ENCODE measurements around the gene NEU4.

The NEU4 gene

GRCh38 chr2:241835611-241836010 lies 26.6 kb downstream of the NEU4 start:
- no peak for FAIRE-seq

GRCh38 chr2:241836292-241836691 lies 27.3 kb downstream of the NEU4 start:
- no peak for FAIRE-seq

DNA sequence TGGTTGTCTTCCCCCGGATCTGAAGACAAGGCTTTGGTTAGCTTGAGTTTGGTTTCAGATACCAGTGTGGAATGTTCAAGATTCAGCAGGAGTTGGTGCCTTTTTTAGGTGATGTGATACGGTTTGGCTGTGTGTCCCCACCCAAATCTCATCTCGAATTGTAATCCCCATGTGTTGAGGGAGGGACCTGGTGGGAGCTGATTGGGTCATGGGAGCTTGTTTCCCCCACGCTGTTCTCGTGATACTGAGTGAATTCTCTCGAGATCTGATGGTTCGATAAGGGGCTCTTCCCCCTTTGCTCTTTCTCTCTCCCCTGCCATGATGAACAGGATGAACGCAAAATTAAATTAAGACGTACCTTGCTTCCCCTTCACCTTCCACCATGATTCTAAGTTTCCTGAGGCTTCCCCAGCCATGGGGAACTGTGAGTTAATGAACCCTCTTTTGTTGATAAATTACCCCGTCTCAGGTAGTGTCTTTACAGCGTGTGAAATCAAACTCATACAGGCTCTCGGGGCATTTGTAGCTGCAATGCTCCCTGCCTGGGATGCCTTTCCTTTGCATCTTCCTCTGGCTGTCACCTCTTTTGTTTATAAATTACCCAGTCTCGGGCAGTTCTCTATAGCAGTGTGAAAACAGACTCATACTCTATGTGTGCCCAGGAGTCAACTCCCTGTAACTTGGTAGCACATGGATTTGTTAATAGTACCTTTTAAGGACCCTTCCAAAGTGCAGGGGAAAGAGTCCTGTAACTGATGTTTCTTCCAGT lies 28.4 kb downstream of the NEU4 start:
- FAIRE-seq = no peak

- FAIRE-seq = no peak
Measured at GRCh38 chr2:241841181-241842066, 32.4 kb downstream of the NEU4 start.

GRCh38 chr2:241842067-241842415 lies 33.0 kb downstream of the NEU4 start:
- FAIRE-seq = no peak

- FAIRE-seq = no peak
Measured at GRCh38 chr2:241842620-241843211, 33.7 kb downstream of the NEU4 start.

GRCh38 chr2:241843321-241844065 lies 34.5 kb downstream of the NEU4 start:
- no peak for FAIRE-seq

DNA sequence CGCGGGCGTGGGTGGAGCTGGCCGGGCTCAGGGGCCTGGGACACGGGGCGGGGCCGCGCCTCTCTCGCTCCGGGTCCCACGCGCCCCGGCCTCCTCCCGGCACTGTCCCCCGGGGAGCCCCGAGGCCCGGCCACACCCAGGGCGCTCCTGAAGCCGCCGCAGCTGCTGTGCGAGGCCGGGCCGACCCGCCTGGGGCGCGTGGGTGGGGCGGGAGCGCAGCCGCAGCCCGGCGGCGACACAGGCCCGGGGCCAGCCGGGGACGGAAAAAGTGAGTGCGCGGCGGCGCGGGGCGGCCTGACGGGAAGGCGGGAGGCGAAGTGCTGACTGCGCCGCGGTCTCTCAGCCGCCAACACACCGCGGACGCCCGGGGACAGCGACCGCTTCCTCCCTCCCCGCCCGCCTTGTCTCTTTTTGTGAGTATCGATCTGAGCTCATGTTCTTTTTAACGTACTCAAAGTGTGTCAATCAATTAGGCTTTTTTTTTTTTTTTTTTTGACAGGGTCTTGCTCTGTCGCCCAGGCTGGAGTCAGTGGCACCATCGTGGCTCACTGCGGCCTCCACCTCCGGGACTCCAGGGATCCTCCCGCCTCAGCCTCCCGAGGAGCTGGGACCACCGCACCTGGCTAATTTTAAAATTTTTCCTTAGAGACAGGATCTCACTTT lies 35.2 kb downstream of the NEU4 start:
- no peak for FAIRE-seq

DNA sequence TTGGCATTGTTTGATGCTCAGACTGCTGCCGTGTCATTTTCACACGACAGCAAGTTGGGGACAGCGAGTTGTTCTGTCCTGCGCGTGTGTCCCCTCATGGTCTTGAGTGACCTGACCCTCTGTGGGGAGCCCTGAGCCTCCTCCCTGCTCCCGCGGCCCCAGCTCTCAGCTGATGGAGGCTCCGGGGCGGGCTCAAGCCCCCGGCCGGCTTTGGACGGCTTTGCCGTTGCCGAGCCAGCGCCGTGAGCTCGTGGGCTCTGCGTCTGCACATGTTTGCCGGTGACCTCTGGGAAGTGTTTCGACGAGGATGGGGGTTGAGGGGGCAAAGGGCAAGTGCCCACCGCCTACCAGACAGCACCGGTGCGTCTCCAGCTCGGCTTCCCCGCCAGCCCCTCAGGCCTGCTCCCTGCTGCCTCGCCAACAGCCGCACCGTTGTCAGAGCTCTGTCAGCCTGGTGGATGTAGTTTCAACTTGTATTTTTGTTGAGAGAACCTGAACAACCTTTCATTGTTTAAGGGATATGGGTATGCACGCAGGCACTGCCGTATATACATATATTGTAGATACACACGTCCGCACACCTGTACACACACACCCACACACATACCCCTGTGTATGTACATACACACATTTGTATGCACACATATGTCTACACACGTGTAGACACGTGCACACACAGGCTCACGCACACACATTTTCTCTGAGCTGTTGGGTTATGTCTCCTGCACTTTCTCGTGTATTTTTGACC lies 36.0 kb downstream of the NEU4 start:
- FAIRE-seq = no peak

DNA sequence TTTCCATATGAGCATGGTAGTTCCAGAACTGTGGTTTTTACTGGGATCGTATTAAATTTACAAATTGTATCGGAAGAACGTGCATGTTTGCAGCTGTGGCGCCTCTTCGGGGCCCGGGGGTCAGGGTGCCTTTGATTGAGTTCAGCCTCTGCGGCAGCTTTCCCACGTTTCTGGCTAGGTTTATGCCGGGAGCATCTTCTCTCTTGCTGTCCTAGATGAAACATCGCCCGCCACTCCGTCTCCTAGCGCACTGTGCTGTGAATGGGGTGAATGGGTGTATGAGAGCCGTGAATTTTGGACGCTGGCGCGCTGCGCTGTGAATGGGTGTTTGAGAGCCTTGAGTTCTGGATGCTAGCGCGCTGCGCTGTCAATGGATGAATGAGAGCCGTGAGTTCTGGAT lies 37.4 kb downstream of the NEU4 start:
- FAIRE-seq = no peak

DNA sequence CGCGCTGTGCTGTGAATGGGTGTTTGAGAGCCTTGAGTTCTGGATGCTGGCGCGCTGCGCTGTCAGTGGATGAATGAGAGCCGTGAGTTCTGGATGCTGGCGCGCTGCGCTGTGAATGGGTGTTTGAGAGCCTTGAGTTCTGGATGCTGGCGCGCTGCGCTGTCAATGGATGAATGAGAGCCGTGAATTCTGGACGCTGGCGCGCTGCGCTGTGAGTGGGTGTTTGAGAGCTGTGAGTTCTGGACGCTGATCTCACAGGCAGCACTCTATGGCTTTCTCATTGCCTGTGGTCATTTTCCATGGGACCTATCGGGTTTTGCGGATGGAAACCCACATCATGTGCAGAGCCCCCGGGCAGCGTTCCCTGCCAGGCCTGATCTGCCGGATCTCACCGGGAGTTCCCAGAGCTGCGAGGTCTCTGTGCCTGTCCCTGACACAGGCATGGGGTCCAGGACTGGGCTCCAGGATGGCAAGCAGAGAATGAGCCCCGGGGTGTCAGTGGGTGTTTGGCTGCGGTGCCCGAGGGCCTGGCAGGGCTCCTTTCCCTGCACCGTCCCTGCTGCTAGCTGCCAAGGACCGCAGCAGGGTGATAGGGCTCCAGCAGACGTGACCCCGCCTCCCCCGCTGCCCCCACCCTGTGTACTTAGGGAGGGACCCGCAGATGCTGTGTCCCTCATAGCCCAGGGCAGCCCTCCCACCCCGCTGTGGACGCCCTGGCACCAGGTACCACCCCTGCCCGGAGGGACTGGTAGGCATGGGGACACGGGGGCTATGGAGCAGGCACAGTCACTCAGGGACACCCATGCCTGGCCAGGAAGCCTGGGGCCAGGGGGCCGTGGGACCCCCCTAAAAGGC lies 40.0 kb downstream of the NEU4 start:
- no peak for FAIRE-seq

- FAIRE-seq = no peak
Measured at GRCh38 chr2:241849616-241850543, 40.9 kb downstream of the NEU4 start.

GRCh38 chr2:241850544-241851324 lies 41.7 kb downstream of the NEU4 start:
- FAIRE-seq = no peak

GRCh38 chr2:241851325-241852115 lies 42.5 kb downstream of the NEU4 start:
- FAIRE-seq = no peak

- FAIRE-seq = no peak
Measured at GRCh38 chr2:241852116-241852980, 43.4 kb downstream of the NEU4 start.

DNA sequence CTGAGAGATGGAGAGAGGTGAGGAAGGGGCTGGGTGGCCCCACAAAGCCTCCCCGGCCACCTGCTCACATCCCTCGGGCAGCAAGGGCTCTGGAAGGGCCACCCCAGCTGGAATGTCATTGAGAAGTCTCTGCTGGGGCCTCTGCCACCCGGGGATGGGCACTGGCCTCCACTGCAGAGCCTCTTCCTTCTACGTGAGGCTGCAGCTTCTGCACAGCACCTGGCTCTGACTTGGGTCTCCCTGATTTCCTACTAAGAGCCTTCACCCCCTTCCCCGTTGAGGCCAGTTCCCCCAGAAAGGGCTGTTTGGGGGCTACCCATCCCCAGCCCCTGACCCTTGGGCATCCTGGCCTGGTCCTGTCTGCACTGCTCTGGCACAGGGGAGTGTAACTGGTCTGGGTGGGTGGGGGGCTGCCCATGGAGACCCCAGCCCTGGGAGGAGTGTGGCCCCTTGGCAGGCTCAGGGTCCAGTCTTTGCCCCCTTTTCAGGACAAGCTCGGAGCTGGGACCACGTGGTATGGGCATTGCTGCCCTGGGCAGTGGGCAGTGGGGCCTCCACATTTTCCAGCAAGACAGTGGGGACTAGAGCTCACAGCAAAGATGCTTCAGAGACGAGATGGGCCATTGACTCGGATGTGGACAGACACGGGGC lies 44.1 kb downstream of the NEU4 start:
- FAIRE-seq = no peak

Measured in colon (tissue), 2 donors.